KOPT-K1 (cell line): ENCODE results near the gene SH3YL1.

ENCODE experiments used
- H3K27ac ChIP-seq: fragments of 200-600 bp; sonication (generic); 2 replicates; pipeline ENCODE4 v1.5.1; 2016; ENCODE audit warnings: antibody characterized with exemption, mild to moderate bottlenecking, low read depth, low read length; ENCODE audit not compliant: poor library complexity, severe bottlenecking
- H3K36me3 ChIP-seq: fragments of 200-600 bp; sonication (generic); 2 replicates; pipeline ENCODE4 v1.5.1; 2017; ENCODE audit warnings: antibody characterized with exemption, mild to moderate bottlenecking, low read length, moderate library complexity; ENCODE audit not compliant: insufficient read depth
- H3K9me3 ChIP-seq: fragments of 200-600 bp; sonication (generic); 2 replicates; pipeline ENCODE4 v1.5.1; 2017; ENCODE audit warnings: antibody characterized with exemption, low read length, mild to moderate bottlenecking; ENCODE audit not compliant: insufficient read depth, poor library complexity, severe bottlenecking

SH3YL1 gene

GRCh38 chr2:263774-264492, at the start of gene SH3YL1:
SH3YL1 (minus strand) TSS chr2:264032; CDS start chr2:263984, 48 bp downstream.
- Histone ChIP-seq H3K9me3 (peaks cover under 1% of the 10 kb centered on the region), H3K27ac (peak within 1 kb of the TSS; percentile 78), H3K36me3 (peaks cover 22% of the 10 kb centered on the region)

- Histone ChIP-seq H3K27ac (no peak overlapping the region), H3K9me3 (no peaks in the 10 kb centered on the region), H3K36me3 (no peaks in the 10 kb centered on the region)
These were observed 47.2 kb upstream of the SH3YL1 start for GRCh38 chr2:310994-311393.

- no peaks in the 10 kb centered on the region for H3K9me3 ChIP-seq
- H3K27ac ChIP-seq: no peak overlapping the region
- no peaks in the 10 kb centered on the region for H3K36me3 ChIP-seq
These were observed 46.2 kb upstream of the SH3YL1 start for GRCh38 chr2:309954-310510.

GRCh38 chr2:309148-309953, 45.5 kb upstream of the SH3YL1 start:
- H3K36me3 ChIP-seq: no peaks in the 10 kb centered on the region
- H3K27ac ChIP-seq: no peak overlapping the region
- H3K9me3 ChIP-seq: no peaks in the 10 kb centered on the region

- Histone ChIP-seq H3K9me3 (peaks cover 9% of the 10 kb centered on the region), H3K27ac (no peak overlapping the region), H3K36me3 (no peaks in the 10 kb centered on the region)
These were observed 41.5 kb upstream of the SH3YL1 start for GRCh38 chr2:305366-305765.

GRCh38 chr2:296354-296753, 32.5 kb upstream of the SH3YL1 start:
- Histone ChIP-seq H3K9me3 (peaks cover 10% of the 10 kb centered on the region), H3K27ac (no peak overlapping the region)

GRCh38 chr2:295090-295489, 31.3 kb upstream of the SH3YL1 start:
- peaks cover 10% of the 10 kb centered on the region for H3K9me3 ChIP-seq
- peaks cover 47% of the 10 kb centered on the region for H3K36me3 ChIP-seq
- H3K27ac ChIP-seq: no peak overlapping the region

More at GRCh38 chr2:296354-296753, 32.5 kb upstream of the SH3YL1 start:
- peaks cover 41% of the 10 kb centered on the region for H3K36me3 ChIP-seq

GRCh38 chr2:290090-290722, 26.4 kb upstream of the SH3YL1 start:
- H3K27ac ChIP-seq: no peak overlapping the region
- H3K36me3 ChIP-seq: peaks cover 35% of the 10 kb centered on the region
- H3K9me3 ChIP-seq: no peaks in the 10 kb centered on the region

GRCh38 chr2:289362-290089, 25.7 kb upstream of the SH3YL1 start:
- Histone ChIP-seq H3K9me3 (no peaks in the 10 kb centered on the region), H3K27ac (no peak overlapping the region), H3K36me3 (peaks cover 34% of the 10 kb centered on the region)

GRCh38 chr2:288758-289361, 25.0 kb upstream of the SH3YL1 start:
- H3K36me3 ChIP-seq: peaks cover 37% of the 10 kb centered on the region
- H3K9me3 ChIP-seq: no peaks in the 10 kb centered on the region
- no peak overlapping the region for H3K27ac ChIP-seq

- Histone ChIP-seq H3K27ac (no peak within 1 kb of the TSS), H3K9me3 (no peaks in the 10 kb centered on the region), H3K36me3 (peaks cover 40% of the 10 kb centered on the region)
These were observed 24.3 kb upstream of the SH3YL1 start, which contains the start of gene ALKAL2 for GRCh38 chr2:287911-288757. ALKAL2 (minus strand) TSS chr2:288091; CDS start chr2:287835, 256 bp downstream.

GRCh38 chr2:287471-287885, 23.6 kb upstream of the SH3YL1 start:
- no peaks in the 10 kb centered on the region for H3K9me3 ChIP-seq
- H3K36me3 ChIP-seq: peaks cover 42% of the 10 kb centered on the region
- no peak overlapping the region for H3K27ac ChIP-seq

- H3K27ac ChIP-seq: no peak overlapping the region
- no peaks in the 10 kb centered on the region for H3K9me3 ChIP-seq
These were observed 23.1 kb upstream of the SH3YL1 start for GRCh38 chr2:286774-287392.

More at GRCh38 chr2:286774-287392, 23.1 kb upstream of the SH3YL1 start:
- H3K36me3 ChIP-seq: peaks cover 42% of the 10 kb centered on the region
